Measurements from ENCODE around the gene BCKDHB.

Gene BCKDHB

GRCh38 chr6:80259118-80259517 is 152.6 kb downstream of the BCKDHB start:
- no peak for TF ChIP-seq CEBPB (IDR thresholded peaks at IDR 0.05)
- no peak for TF ChIP-seq NFIC (IDR thresholded peaks at IDR 0.05)
- no peak for TF ChIP-seq MAX (IDR thresholded peaks at IDR 0.05)
- no peak for TF ChIP-seq USF1 (IDR thresholded peaks at IDR 0.05)
- TF ChIP-seq TAF1 (IDR thresholded peaks at IDR 0.05; ENCODE audit: low read depth) = no peak
- no peak for TF ChIP-seq RAD21 (IDR thresholded peaks at IDR 0.05; ENCODE audit: low read depth)
- TF ChIP-seq CREB1 (IDR thresholded peaks at IDR 0.05; ENCODE audit: low read depth) = no peak
- TF ChIP-seq TCF12 (IDR thresholded peaks at IDR 0.05; ENCODE audit: low read depth) = no peak
- TF ChIP-seq EGR1 (IDR thresholded peaks at IDR 0.05) = no peak
- no peak for TF ChIP-seq REST (IDR thresholded peaks at IDR 0.05; ENCODE audit: low read depth)
- no peak for TF ChIP-seq ZBTB7A (IDR thresholded peaks at IDR 0.05; ENCODE audit: low read depth)
- TF ChIP-seq FOXM1 (IDR thresholded peaks at IDR 0.05; ENCODE audit: borderline replicate concordance, low read depth) = no peak
- no peak for TF ChIP-seq YY1 (IDR thresholded peaks at IDR 0.05; ENCODE audit: low read depth)
- TF ChIP-seq EP300 (IDR thresholded peaks at IDR 0.05; ENCODE audit: borderline replicate concordance) = no peak
- TF ChIP-seq TEAD4 (IDR thresholded peaks at IDR 0.05) = no peak

- TF ChIP-seq CEBPB (IDR thresholded peaks at IDR 0.05) = no peak
- no peak for TF ChIP-seq EGR1 (IDR thresholded peaks at IDR 0.05)
- no peak for TF ChIP-seq NFIC (IDR thresholded peaks at IDR 0.05)
- TF ChIP-seq EP300 (IDR thresholded peaks at IDR 0.05; ENCODE audit: borderline replicate concordance) = no peak
- TF ChIP-seq YY1 (IDR thresholded peaks at IDR 0.05; ENCODE audit: low read depth) = no peak
- no peak for TF ChIP-seq USF1 (IDR thresholded peaks at IDR 0.05)
- TF ChIP-seq FOXM1 (IDR thresholded peaks at IDR 0.05; ENCODE audit: borderline replicate concordance, low read depth) = no peak
- no peak for TF ChIP-seq REST (IDR thresholded peaks at IDR 0.05; ENCODE audit: low read depth)
- no peak for TF ChIP-seq ZBTB7A (IDR thresholded peaks at IDR 0.05; ENCODE audit: low read depth)
- no peak for TF ChIP-seq TAF1 (IDR thresholded peaks at IDR 0.05; ENCODE audit: low read depth)
- no peak for TF ChIP-seq RAD21 (IDR thresholded peaks at IDR 0.05; ENCODE audit: low read depth)
- no peak for TF ChIP-seq CREB1 (IDR thresholded peaks at IDR 0.05; ENCODE audit: low read depth)
- no peak for TF ChIP-seq TCF12 (IDR thresholded peaks at IDR 0.05; ENCODE audit: low read depth)
- no peak for TF ChIP-seq TEAD4 (IDR thresholded peaks at IDR 0.05)
- TF ChIP-seq MAX (IDR thresholded peaks at IDR 0.05) = no peak
These were observed 157.1 kb downstream of the BCKDHB start for GRCh38 chr6:80263585-80263984.

GRCh38 chr6:80268865-80269730 is 162.6 kb downstream of the BCKDHB start:
- TF ChIP-seq USF1 (IDR thresholded peaks at IDR 0.05) (no peak), FOXM1 (IDR thresholded peaks at IDR 0.05; ENCODE audit: borderline replicate concordance, low read depth) (no peak), EGR1 (IDR thresholded peaks at IDR 0.05) (no peak), ZBTB7A (IDR thresholded peaks at IDR 0.05; ENCODE audit: low read depth) (no peak), TAF1 (IDR thresholded peaks at IDR 0.05; ENCODE audit: low read depth) (no peak), MAX (IDR thresholded peaks at IDR 0.05) (no peak), REST (IDR thresholded peaks at IDR 0.05; ENCODE audit: low read depth) (no peak), TEAD4 (IDR thresholded peaks at IDR 0.05) (no peak), CEBPB (IDR thresholded peaks at IDR 0.05) (no peak), RAD21 (IDR thresholded peaks at IDR 0.05; ENCODE audit: low read depth) (no peak)

All from Ishikawa (cell line).